HCT116 (cell line): ENCODE measurements around the gene ZNF181. TPM values are rescaled to one million over a fixed set of nuclear protein-coding genes. Genes with fewer than 3 reads are reported as not detected.

ENCODE experiments used
- ATAC-seq: fragments of 200-7000 bp; cut with Tn5 transposase; 2 replicates; pipeline ENCODE4 v1.9.1; 2020; ENCODE audit warnings: mild to moderate bottlenecking, moderate library complexity
- BruUV-seq: library from RNA; stranded (reverse); fragments of 400-500 nt; replicated peaks from 2 replicates; lab custom pipeline; 2021; lab: Mats Ljungman, UMichigan
- CTCF ChIA-PET: fragments of 300-600 bp; sonication (Branson Sonifier 250); formaldehyde crosslinking; loops from one replicate; lab custom pipeline; 2021; ENCODE audit warnings: antibody characterized with exemption; lab: Charles Lee
- POLR2A ChIA-PET: fragments of 300-600, 350-600 bp; sonication (Branson Sonifier 250); formaldehyde crosslinking; loops from one replicate; lab custom pipeline; 2021; ENCODE audit warnings: antibody characterized with exemption; lab: Charles Lee
- RAD21 ChIA-PET, 2 experiments: fragments of 300-600 bp; sonication (Branson Sonifier 250); formaldehyde crosslinking; loops; one replicate each; lab custom pipeline; 2023; ENCODE audit warnings: low total read pairs in 2 of 2; ENCODE audit not compliant: uncharacterized antibody in 2 of 2, unreplicated experiment in 2 of 2, low non-redundant PET in 1 of 2; lab: Charles Lee
- DNase-seq: peaks from one replicate; pipeline ENCODE4 v3.0.0-alpha.2; 2010; ENCODE audit warnings: low read depth, low spot score
- H2AFZ ChIP-seq: fragments of 200-600 bp; shearing (Covaris generic), sonication (generic); 2 replicates; pipeline ENCODE4 v1.6.1; 2017; ENCODE audit warnings: low read depth, mixed run types, mixed read lengths, antibody characterized with exemption, low read length; ENCODE audit not compliant: poor library complexity, severe bottlenecking
- H3K27ac ChIP-seq: 2 replicates; pipeline ENCODE4 v1.5.1; 2012; ENCODE audit warnings: low read depth, low read length
- H3K27me3 ChIP-seq: fragments of 200-600 bp; sonication (generic); 2 replicates; pipeline ENCODE4 v1.6.1; 2016; ENCODE audit warnings: mixed run types, low read length, mixed read lengths; ENCODE audit not compliant: insufficient read depth
- H3K36me3 ChIP-seq, 2 experiments: fragments of 200-500 bp in 1 of 2; fragments of 200-600 bp in 1 of 2; sonication (Bioruptor generic) in 1 of 2; sonication (generic) in 1 of 2; 2 replicates each; pipeline versions ENCODE4 v1.5.1 to v1.6.1; 2014 to 2016; ENCODE audit warnings: low read length in 2 of 2, inconsistent platforms in 1 of 2, mixed read lengths in 1 of 2, mixed run types in 1 of 2; ENCODE audit not compliant: insufficient read depth in 2 of 2, control insufficient read depth in 1 of 2
- H3K4me1 ChIP-seq, 2 experiments: fragments of 200-600 bp in 1 of 2; sonication (generic) in 1 of 2; 2 replicates each; pipeline versions ENCODE4 v1.5.1 to v1.6.1; 2012 to 2017; ENCODE audit warnings: low read length in 2 of 2, inconsistent platforms in 1 of 2, mild to moderate bottlenecking in 1 of 2, mixed read lengths in 1 of 2, mixed run types in 1 of 2, moderate library complexity in 1 of 2; ENCODE audit not compliant: insufficient read depth in 2 of 2, control insufficient read depth in 1 of 2
- H3K4me2 ChIP-seq: fragments of 200-600 bp; sonication (generic); 2 replicates; pipeline ENCODE4 v1.6.1; 2017; ENCODE audit warnings: mixed run types, low read length, mixed read lengths
- H3K4me3 ChIP-seq, 2 experiments: fragments of 200-600 bp in 1 of 2; sonication (generic) in 1 of 2; replicated peaks in 1 of 2; 2 replicates each; pipeline ENCODE4 v1.5.1; 2011 to 2016; ENCODE audit warnings: low read length in 2 of 2, control low read depth in 1 of 2, low read depth in 1 of 2, mild to moderate bottlenecking in 1 of 2, mixed read lengths in 1 of 2, mixed run types in 1 of 2
- H3K79me2 ChIP-seq: fragments of 200-600 bp; sonication (generic); 2 replicates; pipeline ENCODE4 v1.6.1; 2017; ENCODE audit warnings: mild to moderate bottlenecking, mixed run types, low read length, moderate library complexity, mixed read lengths; ENCODE audit not compliant: insufficient read depth
- H3K9ac ChIP-seq: fragments of 200-600 bp; sonication (generic); 2 replicates; pipeline ENCODE4 v1.6.1; 2016; ENCODE audit warnings: low read length, mixed read lengths
- H3K9me2 ChIP-seq: fragments of 200-600 bp; sonication (generic), shearing (Covaris generic); 2 replicates; pipeline ENCODE4 v1.6.1; 2017; ENCODE audit warnings: mixed run types, mild to moderate bottlenecking, moderate library complexity; ENCODE audit not compliant: insufficient read depth
- H3K9me3 ChIP-seq, 2 experiments: fragments of 200-500 bp in 1 of 2; fragments of 200-600 bp in 1 of 2; sonication (Bioruptor generic) in 1 of 2; sonication (generic) in 1 of 2; 2 replicates each; pipeline ENCODE4 v1.6.1; 2014 to 2017; ENCODE audit warnings: low read length in 2 of 2, mixed read lengths in 2 of 2, inconsistent platforms in 1 of 2, low read depth in 1 of 2, mild to moderate bottlenecking in 1 of 2, mixed run types in 1 of 2, moderate library complexity in 1 of 2; ENCODE audit not compliant: control insufficient read depth in 1 of 2, insufficient read depth in 1 of 2
- H4K20me1 ChIP-seq: fragments of 200-600 bp; sonication (generic), shearing (Covaris generic); 2 replicates; pipeline ENCODE4 v1.6.1; 2017; ENCODE audit warnings: mixed run types, mild to moderate bottlenecking, moderate library complexity; ENCODE audit not compliant: insufficient read depth
- CEBPB ChIP-seq: IDR thresholded peaks from 2 replicates; pipeline ENCODE4 v1.6.1; 2012; ENCODE audit warnings: low read depth
- EGR1 ChIP-seq: IDR thresholded peaks from 2 replicates; pipeline ENCODE4 v1.6.1; 2012; ENCODE audit warnings: low read depth
- ELF1 ChIP-seq: IDR thresholded peaks from 2 replicates; pipeline ENCODE4 v1.6.1; 2012; ENCODE audit warnings: low read depth, borderline replicate concordance
- RAD21 ChIP-seq: IDR thresholded peaks from 2 replicates; pipeline ENCODE4 v1.6.1; 2012; ENCODE audit warnings: low read depth, mild to moderate bottlenecking
- SIN3A ChIP-seq: IDR thresholded peaks from 2 replicates; pipeline ENCODE4 v1.6.1; 2012; ENCODE audit warnings: low read depth
- SP1 ChIP-seq: IDR thresholded peaks from 2 replicates; pipeline ENCODE4 v1.6.1; 2012; ENCODE audit warnings: low read depth
- TCF7L2 ChIP-seq: IDR thresholded peaks from 2 replicates; pipeline ENCODE4 v1.7.0; 2011; ENCODE audit warnings: borderline replicate concordance, inconsistent platforms; ENCODE audit not compliant: insufficient read depth, insufficient read length; ENCODE audit errors: extremely low read depth
- ZBTB33 ChIP-seq: IDR thresholded peaks from 2 replicates; pipeline ENCODE4 v1.6.1; 2011; ENCODE audit warnings: mild to moderate bottlenecking, low read length, moderate library complexity; ENCODE audit not compliant: insufficient replicate concordance; ENCODE audit errors: extremely low read depth
- ZNF274 ChIP-seq: fragments of 200-500 bp; sonication (Bioruptor generic); IDR thresholded peaks from 2 replicates; pipeline ENCODE4 v1.6.1; 2014; ENCODE audit warnings: mild to moderate bottlenecking, low read depth, low read length, inconsistent platforms
- intact Hi-C: fragments of 100-400 bp; cut with micrococcal nuclease; formaldehyde crosslinking; loops from 2 replicates; pipeline ENCODE4 v1.10.0; 2022
- total RNA-seq: library from RNA; stranded (reverse); gene quantifications from one replicate; pipeline ENCODE4 v1.2.1, GENCODE V29; 2021; ENCODE audit not compliant: unreplicated experiment

ZNF181 gene
- total RNA-seq, 1 experiment from 2014 or later, result 4.0 TPM

GRCh38 chr19:34779652-34780051 lies 45.6 kb downstream of the ZNF181 start:
- ChIA-PET CTCF (no interaction called here), POLR2A (no interaction called here), RAD21 (no interaction called here)
- TF ChIP-seq TCF7L2 (no peak), RAD21 (no peak), CEBPB (no peak), ZNF274 (no peak), ELF1 (no peak), SIN3A (no peak)
- no peaks in the 10 kb centered on the region for H3K79me2 ChIP-seq
- no TSS peak for BruUV-seq
- intact Hi-C loops, result no loop called here
- H3K4me2 ChIP-seq, result no peak overlapping the region
- ATAC-seq (no peak), DNase-seq (no peak)
- H3K27me3 ChIP-seq, result no peaks in the 10 kb centered on the region
- H3K9me2 ChIP-seq, result no peaks in the 10 kb centered on the region
- H3K4me3 ChIP-seq, result no peak overlapping the region
- H3K36me3 ChIP-seq, result no peaks in the 10 kb centered on the region
- H4K20me1 ChIP-seq, result no peaks in the 10 kb centered on the region
- H3K4me1 ChIP-seq, result no peaks in the 10 kb centered on the region
- no peak overlapping the region for H3K27ac ChIP-seq
- H3K9ac ChIP-seq, result no peak overlapping the region
- peaks cover 4 to 13% of the 10 kb centered on the region in 2 experiments; a peak in 2 of 4 replicates for H3K9me3 ChIP-seq
- no peak overlapping the region for H2AFZ ChIP-seq

- H3K27me3 ChIP-seq, result no peaks in the 10 kb centered on the region
- TF ChIP-seq SP1, result no peak
- no peak for TF ChIP-seq EGR1
- no peak for TF ChIP-seq ZBTB33
- CTCF ChIA-PET, result no interaction called here
- peaks cover 4 to 12% of the 10 kb centered on the region in 2 experiments; a peak in 1 of 4 replicates for H3K9me3 ChIP-seq
- H2AFZ ChIP-seq, result no peak overlapping the region
- H3K4me3 ChIP-seq, result no peak overlapping the region
- H3K9me2 ChIP-seq, result no peaks in the 10 kb centered on the region
- RAD21 ChIA-PET, result no interaction called here
- H3K79me2 ChIP-seq, result no peaks in the 10 kb centered on the region
- no peaks in the 10 kb centered on the region for H4K20me1 ChIP-seq
- H3K4me1 ChIP-seq, result no peaks in the 10 kb centered on the region
- no peak overlapping the region for H3K27ac ChIP-seq
- POLR2A ChIA-PET, result no interaction called here
- no peak overlapping the region for H3K4me2 ChIP-seq
- DNase-seq, result no peak
- intact Hi-C loops, result no loop called here
- no peak overlapping the region for H3K9ac ChIP-seq
- no peak for ATAC-seq
- H3K36me3 ChIP-seq, result no peaks in the 10 kb centered on the region
- BruUV-seq, result no TSS peak
These were observed 52.2 kb downstream of the ZNF181 start for GRCh38 chr19:34786236-34786635.
